Measurements from ENCODE around the gene STARD9. TPM values are rescaled to one million over a fixed set of nuclear protein-coding genes. Genes with fewer than 3 reads are reported as not detected.

The STARD9 gene
- total and polyA plus RNA-seq, 4 donors: 2.4 to 27.6 (median 10.8) TPM

DNA sequence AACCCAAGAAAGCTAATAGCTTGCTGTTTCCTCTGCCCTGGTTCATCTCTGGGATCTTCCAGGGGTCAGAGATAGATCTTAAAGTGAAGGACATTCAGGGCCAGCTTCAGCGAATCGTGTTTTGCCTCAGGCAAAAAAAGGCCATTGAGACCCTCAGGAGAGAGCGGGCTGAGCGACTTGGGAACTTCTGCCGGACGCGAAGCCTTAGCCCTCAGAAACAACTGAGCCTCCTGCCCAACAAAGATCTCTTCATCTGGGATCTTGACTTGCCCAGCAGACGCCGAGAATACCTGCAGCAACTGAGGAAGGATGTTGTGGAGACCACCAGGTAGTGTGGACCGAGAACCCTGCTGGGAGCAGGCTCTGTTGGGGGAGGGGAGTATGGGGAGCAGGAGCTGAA lies 119.0 kb downstream of the STARD9 start:
- Histone ChIP-seq H3K27ac (ENCODE audit: low read depth in 1 of 2, low read length in 1 of 2) (no peak overlapping the region), H3K4me1 (ENCODE audit: control insufficient read depth in 5 of 5, insufficient read depth in 5 of 5, low read length in 5 of 5) (no peaks in the 10 kb centered on the region), H3K9ac (ENCODE audit: insufficient read depth in 1 of 2, low read length in 2 of 2) (no peak overlapping the region), H3K36me3 (ENCODE audit: control insufficient read depth in 4 of 4, insufficient read depth in 4 of 4, low read length in 4 of 4) (peaks cover 0 to 39% (median 2%) of the 10 kb centered on the region in 4 donors), H3K4me3 (no peak overlapping the region), H3K9me3 (ENCODE audit: control insufficient read depth in 4 of 4, insufficient read depth in 3 of 4, low read length in 3 of 4) (no peaks in the 10 kb centered on the region), H3K27me3 (ENCODE audit: control insufficient read depth in 3 of 3, insufficient read depth in 3 of 3, low read length in 2 of 3) (no peaks in the 10 kb centered on the region)
- TF ChIP-seq, protein P1, sequence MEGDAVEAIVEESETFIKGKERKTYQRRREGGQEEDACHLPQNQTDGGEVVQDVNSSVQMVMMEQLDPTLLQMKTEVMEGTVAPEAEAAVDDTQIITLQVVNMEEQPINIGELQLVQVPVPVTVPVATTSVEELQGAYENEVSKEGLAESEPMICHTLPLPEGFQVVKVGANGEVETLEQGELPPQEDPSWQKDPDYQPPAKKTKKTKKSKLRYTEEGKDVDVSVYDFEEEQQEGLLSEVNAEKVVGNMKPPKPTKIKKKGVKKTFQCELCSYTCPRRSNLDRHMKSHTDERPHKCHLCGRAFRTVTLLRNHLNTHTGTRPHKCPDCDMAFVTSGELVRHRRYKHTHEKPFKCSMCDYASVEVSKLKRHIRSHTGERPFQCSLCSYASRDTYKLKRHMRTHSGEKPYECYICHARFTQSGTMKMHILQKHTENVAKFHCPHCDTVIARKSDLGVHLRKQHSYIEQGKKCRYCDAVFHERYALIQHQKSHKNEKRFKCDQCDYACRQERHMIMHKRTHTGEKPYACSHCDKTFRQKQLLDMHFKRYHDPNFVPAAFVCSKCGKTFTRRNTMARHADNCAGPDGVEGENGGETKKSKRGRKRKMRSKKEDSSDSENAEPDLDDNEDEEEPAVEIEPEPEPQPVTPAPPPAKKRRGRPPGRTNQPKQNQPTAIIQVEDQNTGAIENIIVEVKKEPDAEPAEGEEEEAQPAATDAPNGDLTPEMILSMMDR (IDR thresholded peaks at IDR 0.05; ENCODE audit: control extremely low read depth, extremely low read depth): no peak
- no peak for ATAC-seq (ENCODE audit: insufficient read depth, low FRiP score)
- DNase-seq: no peak
- 96 to 97% methylated on average over 10 of the region's 10 CpGs for WGBS, 2 donors

DNA sequence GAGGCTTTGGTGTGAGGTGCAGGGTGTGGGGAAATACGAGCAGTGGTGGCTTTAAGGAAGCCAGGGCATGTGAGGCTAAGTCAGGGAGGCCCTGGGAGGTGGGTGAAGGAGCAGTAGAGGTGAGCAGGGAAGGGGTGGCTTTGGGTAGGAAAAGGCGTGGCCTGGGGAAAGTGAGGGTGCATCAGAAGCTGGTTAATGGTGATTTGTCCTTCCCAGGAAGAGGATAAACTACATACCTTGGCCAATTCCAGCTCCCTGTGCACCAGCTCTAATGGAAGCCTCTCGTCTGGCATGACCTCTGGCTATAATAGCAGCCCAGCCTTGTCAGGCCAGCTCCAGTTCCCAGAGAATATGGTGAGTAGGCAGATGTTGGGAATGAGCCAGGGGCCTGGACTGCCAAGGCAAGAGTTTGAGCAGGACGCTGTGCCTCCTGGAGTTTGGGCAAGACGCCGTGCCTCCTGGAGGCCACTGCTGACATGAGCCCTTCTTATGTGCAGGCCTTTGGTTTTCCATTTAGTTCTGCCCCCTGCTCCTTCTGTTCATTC lies 120.2 kb downstream of the STARD9 start:
- H3K27me3 ChIP-seq (ENCODE audit: control insufficient read depth in 3 of 3, insufficient read depth in 3 of 3, low read length in 2 of 3): no peaks in the 10 kb centered on the region
- DNase-seq: no peak
- no peak overlapping the region for H3K27ac ChIP-seq (ENCODE audit: low read depth in 1 of 2, low read length in 1 of 2)
- H3K4me1 ChIP-seq (ENCODE audit: control insufficient read depth in 5 of 5, insufficient read depth in 5 of 5, low read length in 5 of 5): no peaks in the 10 kb centered on the region
- H3K4me3 ChIP-seq: no peak overlapping the region
- no peak for ATAC-seq (ENCODE audit: insufficient read depth, low FRiP score)
- TF ChIP-seq, protein P1 (IDR thresholded peaks at IDR 0.05; ENCODE audit: control extremely low read depth, extremely low read depth): no peak
- no peak overlapping the region for H3K9ac ChIP-seq (ENCODE audit: insufficient read depth in 1 of 2, low read length in 2 of 2)
- H3K9me3 ChIP-seq (ENCODE audit: control insufficient read depth in 4 of 4, insufficient read depth in 3 of 4, low read length in 3 of 4): peaks cover 0 to 5% (median 0%) of the 10 kb centered on the region in 4 donors
- peaks cover 0 to 35% (median 2%) of the 10 kb centered on the region in 4 donors for H3K36me3 ChIP-seq (ENCODE audit: control insufficient read depth in 4 of 4, insufficient read depth in 4 of 4, low read length in 4 of 4)
- WGBS, 2 donors: 90% methylated on average over 6 of the region's 6 CpGs

DNA sequence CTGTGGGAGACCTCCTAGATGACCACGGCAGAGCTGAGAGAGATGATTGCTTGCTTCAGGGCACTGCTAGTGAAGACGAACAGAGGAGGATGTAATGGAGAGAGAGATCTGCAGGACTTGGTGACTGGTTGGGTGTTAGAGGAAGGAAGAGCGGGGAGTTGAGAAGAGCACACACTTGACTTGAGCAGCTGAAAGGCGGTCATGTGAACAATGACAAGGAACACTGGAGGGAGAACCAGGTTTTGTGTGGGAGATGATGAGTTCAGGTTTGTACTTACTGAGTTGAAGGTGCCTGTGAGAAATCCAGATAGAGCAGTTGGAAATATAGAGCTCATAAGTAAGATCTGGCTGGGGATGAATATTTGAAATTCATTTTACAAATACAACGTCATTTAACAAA lies 121.2 kb downstream of the STARD9 start:
- DNase-seq (no peak), ATAC-seq (ENCODE audit: insufficient read depth, low FRiP score) (no peak)
- peaks cover 0 to 5% (median under 1%) of the 10 kb centered on the region in 4 donors for H3K9me3 ChIP-seq (ENCODE audit: control insufficient read depth in 4 of 4, insufficient read depth in 3 of 4, low read length in 3 of 4)
- H3K9ac ChIP-seq (ENCODE audit: insufficient read depth in 1 of 2, low read length in 2 of 2): no peak overlapping the region
- TF ChIP-seq, protein P1 (IDR thresholded peaks at IDR 0.05; ENCODE audit: control extremely low read depth, extremely low read depth): no peak
- no peaks in the 10 kb centered on the region for H3K4me1 ChIP-seq (ENCODE audit: control insufficient read depth in 5 of 5, insufficient read depth in 5 of 5, low read length in 5 of 5)
- no peaks in the 10 kb centered on the region for H3K27me3 ChIP-seq (ENCODE audit: control insufficient read depth in 3 of 3, insufficient read depth in 3 of 3, low read length in 2 of 3)
- 79 to 88% methylated on average over 5 of the region's 5 CpGs for WGBS, 2 donors
- H3K36me3 ChIP-seq (ENCODE audit: control insufficient read depth in 4 of 4, insufficient read depth in 4 of 4, low read length in 4 of 4): peaks cover 0 to 27% (median 2%) of the 10 kb centered on the region in 4 donors
- H3K27ac ChIP-seq (ENCODE audit: low read depth in 1 of 2, low read length in 1 of 2): no peak overlapping the region
- no peak overlapping the region for H3K4me3 ChIP-seq

DNA sequence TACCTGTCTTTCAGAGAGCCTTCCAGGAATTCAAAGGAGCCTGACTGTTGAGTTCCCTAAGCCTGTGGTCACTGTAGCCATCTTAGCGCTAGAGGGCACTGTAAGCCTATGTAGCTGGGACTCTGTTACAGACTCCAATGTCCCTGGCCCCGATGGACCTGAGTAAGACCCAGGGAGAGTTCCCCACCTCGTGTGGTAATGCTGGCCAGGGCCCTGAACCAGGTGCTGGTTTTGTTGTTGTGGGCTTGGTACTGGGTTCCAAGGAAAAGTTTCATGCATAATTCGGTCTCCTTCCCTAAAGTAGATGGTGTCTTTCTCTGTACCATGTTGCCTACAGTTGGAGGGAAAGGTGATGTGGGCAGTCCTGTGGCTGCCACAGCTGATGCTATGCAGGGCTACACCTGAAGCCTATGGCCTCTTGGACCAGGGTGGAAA lies 129.1 kb downstream of the STARD9 start:
- ATAC-seq (ENCODE audit: insufficient read depth, low FRiP score): peak; percentile 77
- Histone ChIP-seq H3K9ac (ENCODE audit: insufficient read depth in 1 of 2, low read length in 2 of 2) (no peak overlapping the region), H3K4me1 (ENCODE audit: control insufficient read depth in 5 of 5, insufficient read depth in 5 of 5, low read length in 5 of 5) (no peaks in the 10 kb centered on the region), H3K27me3 (ENCODE audit: control insufficient read depth in 3 of 3, insufficient read depth in 3 of 3, low read length in 2 of 3) (no peaks in the 10 kb centered on the region), H3K27ac (ENCODE audit: low read depth in 1 of 2, low read length in 1 of 2) (no peak overlapping the region), H3K4me3 (no peak overlapping the region), H3K36me3 (ENCODE audit: control insufficient read depth in 4 of 4, insufficient read depth in 4 of 4, low read length in 4 of 4) (peaks cover 0 to 3% (median 0%) of the 10 kb centered on the region in 4 donors), H3K9me3 (ENCODE audit: control insufficient read depth in 4 of 4, insufficient read depth in 3 of 4, low read length in 3 of 4) (peaks cover 0 to 5% (median under 1%) of the 10 kb centered on the region in 4 donors)
- 31 to 38% methylated on average over 4 of the region's 4 CpGs for WGBS, 2 donors
- TF ChIP-seq, protein P1 (IDR thresholded peaks at IDR 0.05; ENCODE audit: control extremely low read depth, extremely low read depth): peak; percentile 84
- DNase-seq: peak; percentile 62 to 79 (median 69)

All from lung (tissue), 12 donors.